ENCODE measurements around the gene ZBTB37. TPM values are rescaled to one million over a fixed set of nuclear protein-coding genes. Genes with fewer than 3 reads are reported as not detected.
"Not testable (repeated sequence)": the region's sequence is repeated elsewhere in the genome, so short reads cannot be mapped to it uniquely, and the experiment has no call there.

ZBTB37 gene
- total RNA-seq, 1 experiment from 2014 or later, result 8.0 TPM

DNA sequence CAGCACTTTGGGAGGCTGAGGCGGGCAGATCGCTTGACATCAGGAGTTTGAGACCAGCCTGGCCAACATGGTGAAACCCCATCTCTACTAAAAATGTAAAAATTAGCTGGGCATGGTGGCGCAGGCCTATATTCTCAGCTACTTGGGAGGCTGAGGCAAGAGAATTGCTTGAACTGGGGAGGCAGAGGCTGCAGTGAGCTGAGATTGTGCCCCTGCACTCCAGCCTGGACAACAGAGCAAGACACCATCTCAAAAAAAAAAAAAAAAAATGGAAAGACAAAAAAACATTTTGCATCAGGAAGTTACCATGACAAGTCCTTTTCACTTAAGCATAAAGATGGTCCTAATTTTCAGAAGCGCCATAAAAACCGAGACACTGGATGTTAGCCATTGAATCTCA lies 62.4 kb downstream of the ZBTB37 start:
- in situ Hi-C loops (cut with HindIII; ENCODE audit: low pct_unique_long_range_greater_than_20kb, low sequenced_read_pairs); DNase-seq (ENCODE audit: low read depth, low spot score): not testable (repeated sequence)

GRCh38 chr1:173934440-173934839 lies 66.3 kb downstream of the ZBTB37 start:
- in situ Hi-C loops (cut with HindIII; ENCODE audit: low pct_unique_long_range_greater_than_20kb, low sequenced_read_pairs), result no loop called here
- DNase-seq (ENCODE audit: low read depth, low spot score), result no peak

DNA sequence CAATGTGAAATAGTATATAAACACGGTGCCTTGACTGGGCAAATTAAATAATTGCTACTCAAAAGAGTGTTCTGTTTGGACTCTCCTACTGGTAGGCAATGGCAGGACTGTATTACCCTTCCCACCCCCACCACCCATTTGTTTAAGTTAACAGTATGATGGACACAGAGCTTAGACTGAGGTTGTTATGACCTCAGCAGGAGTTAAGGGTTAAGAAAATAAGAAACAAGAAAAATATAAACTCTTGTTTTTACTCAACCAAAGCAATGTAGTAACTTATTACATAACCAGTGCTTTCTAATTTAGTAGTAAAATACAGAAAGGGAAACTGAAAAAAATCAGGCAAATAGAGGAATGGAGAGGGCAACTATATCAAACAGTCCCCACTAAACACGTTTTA lies 68.9 kb downstream of the ZBTB37 start:
- no peak for DNase-seq (ENCODE audit: low read depth, low spot score)
- in situ Hi-C loops (cut with HindIII; ENCODE audit: low pct_unique_long_range_greater_than_20kb, low sequenced_read_pairs), result no loop called here

DNA sequence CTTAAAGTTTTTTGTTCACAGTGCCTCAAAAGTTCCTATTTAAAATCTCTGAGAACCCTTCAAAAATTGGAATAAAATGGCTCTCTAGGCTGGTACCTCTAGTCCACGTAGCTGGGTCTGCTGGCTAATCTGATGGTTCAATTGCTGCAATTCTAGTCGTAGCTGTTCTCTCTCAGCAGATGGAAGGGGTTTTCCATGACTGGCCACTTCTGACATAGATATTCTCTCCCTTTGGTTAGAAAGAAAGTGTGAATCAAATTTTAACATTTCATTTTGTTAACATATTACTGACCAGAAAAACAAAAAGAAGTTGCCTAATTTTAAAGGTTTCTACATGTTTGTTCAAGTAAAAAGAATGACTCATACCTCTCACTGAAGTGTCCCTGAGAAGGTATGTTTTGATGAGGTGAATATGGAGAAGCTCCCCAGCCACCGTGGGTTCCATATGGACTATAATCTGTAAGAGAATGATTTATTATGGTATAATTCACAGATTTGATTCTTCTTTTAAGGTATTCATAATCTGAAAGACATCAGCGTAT lies 78.3 kb downstream of the ZBTB37 start:
- in situ Hi-C loops (cut with HindIII; ENCODE audit: low pct_unique_long_range_greater_than_20kb, low sequenced_read_pairs), result no loop called here
- no peak for DNase-seq (ENCODE audit: low read depth, low spot score)

- no peak for DNase-seq (ENCODE audit: low read depth, low spot score)
- in situ Hi-C loops (cut with HindIII; ENCODE audit: low pct_unique_long_range_greater_than_20kb, low sequenced_read_pairs), result no loop called here
These were observed 80.4 kb downstream of the ZBTB37 start for GRCh38 chr1:173948594-173948993.

Small RNA genes within 50 kb of the gene (small RNA-seq; reads per million reads assigned to genes)
- 0.66 to 7.5 reads per million in 2 experiments for gene RNA5SP67

Other genes starting within 250 kb of the ZBTB37 start
- gene TEX50, start 233.0 kb upstream of the ZBTB37 start, total RNA-seq (2014; rRNA removed; shearing (Covaris generic)), result not detected in 2 replicates
- 0.11 TPM in 1 of 2 replicates, not detected in the other for gene ANKRD45, start 198.5 kb upstream of the ZBTB37 start, total RNA-seq (2014; rRNA removed; shearing (Covaris generic))
- gene KLHL20, start 153.4 kb upstream of the ZBTB37 start, total RNA-seq (2014; rRNA removed; shearing (Covaris generic)), result 12.3 and 15.9 TPM in 2 replicates
- 38.6 and 49.5 TPM in 2 replicates for gene DARS2, start 43.7 kb upstream of the ZBTB37 start, total RNA-seq (2014; rRNA removed; shearing (Covaris generic))
- 24.0 and 28.0 TPM in 2 replicates for gene CENPL, start 43.5 kb upstream of the ZBTB37 start, total RNA-seq (2014; rRNA removed; shearing (Covaris generic))
- gene GAS5, start 391 bp upstream of the ZBTB37 start, total RNA-seq (2014; rRNA removed; shearing (Covaris generic)), result 588 and 660 TPM in 2 replicates
- gene SERPINC1, start 48.9 kb downstream of the ZBTB37 start, total RNA-seq (2014; rRNA removed; shearing (Covaris generic)), result not detected in 2 replicates
- gene RC3H1, start 154.0 kb downstream of the ZBTB37 start, total RNA-seq (2014; rRNA removed; shearing (Covaris generic)), result 25.3 and 30.0 TPM in 2 replicates

Data from SK-MEL-5 (cell line).